ENCODE data around the gene RSU1. TPM values are rescaled to one million over a fixed set of nuclear protein-coding genes. Genes with fewer than 3 reads are reported as not detected.

The RSU1 gene
- total RNA-seq, 1 experiment from 2014 or later = 29.5 TPM

GRCh38 chr10:16804123-16804522 lies 13.1 kb downstream of the RSU1 start:
- Histone ChIP-seq H3K27me3 (ENCODE audit: insufficient read depth, low read length) (no peaks in the 10 kb centered on the region), H3K9me2 (ENCODE audit: insufficient read depth) (no peaks in the 10 kb centered on the region), H3K9ac (ENCODE audit: low read length) (no peak overlapping the region), H3K36me3 (ENCODE audit: control insufficient read depth in 1 of 2, insufficient read depth in 2 of 2, low read length in 2 of 2) (no peaks in the 10 kb centered on the region), H4K20me1 (ENCODE audit: insufficient read depth) (no peaks in the 10 kb centered on the region), H2AFZ (ENCODE audit: low read depth, low read length, poor library complexity, severe bottlenecking) (no peak overlapping the region), H3K79me2 (ENCODE audit: insufficient read depth, low read length) (peaks cover 9% of the 10 kb centered on the region; the same call in 1 of the 2 replicates), H3K4me1 (ENCODE audit: control insufficient read depth in 1 of 2, insufficient read depth in 2 of 2, low read length in 2 of 2) (no peaks in the 10 kb centered on the region), H3K4me2 (ENCODE audit: low read length) (no peak overlapping the region), H3K4me3 (replicated peaks in 1 of 2; ENCODE audit: low read depth in 1 of 2, low read length in 2 of 2) (no peak overlapping the region), H3K9me3 (ENCODE audit: control insufficient read depth in 1 of 2, insufficient read depth in 1 of 2, low read depth in 1 of 2, low read length in 2 of 2) (no peaks in the 10 kb centered on the region), H3K27ac (ENCODE audit: low read depth, low read length) (no peak overlapping the region)
- BruUV-seq (replicated peaks) = no TSS peak
- intact Hi-C loops (cut with micrococcal nuclease) = loop anchor here (10.0 kb wide), 1 partner anchor 899 kb away; no protein-coding TSS in a partner anchor
- DNase-seq (ENCODE audit: low read depth, low spot score) (no peak), ATAC-seq (no peak)
- no peak for TF ChIP-seq TCF7L2 (IDR thresholded peaks at IDR 0.05; ENCODE audit: borderline replicate concordance, extremely low read depth, insufficient read depth, insufficient read length)
- TF ChIP-seq CBX3 (IDR thresholded peaks at IDR 0.05; ENCODE audit: low read depth) = no peak
- TF ChIP-seq MAX (IDR thresholded peaks at IDR 0.05) = no peak
- no peak for TF ChIP-seq ELF1 (IDR thresholded peaks at IDR 0.05; ENCODE audit: borderline replicate concordance, low read depth)
- TF ChIP-seq FOSL1 (IDR thresholded peaks at IDR 0.05; ENCODE audit: low read depth) = no peak
- TF ChIP-seq CTCF (IDR thresholded peaks at IDR 0.05 in 2 of 3, conservative IDR thresholded peaks at IDR 0.05 in 1 of 3; ENCODE audit: borderline replicate concordance in 1 of 3, insufficient read depth in 1 of 3, low read depth in 2 of 3, low read length in 2 of 3) = no peak
- TF ChIP-seq CEBPB (IDR thresholded peaks at IDR 0.05; ENCODE audit: low read depth) = no peak
- no peak for TF ChIP-seq SP1 (IDR thresholded peaks at IDR 0.05; ENCODE audit: low read depth)
- TF ChIP-seq ZNF274 (IDR thresholded peaks at IDR 0.05; ENCODE audit: low read depth, low read length) = no peak
- no peak for TF ChIP-seq EGR1 (IDR thresholded peaks at IDR 0.05; ENCODE audit: low read depth)
- no peak for TF ChIP-seq ZBTB33 (IDR thresholded peaks at IDR 0.05; ENCODE audit: extremely low read depth, insufficient replicate concordance, low read length)
- TF ChIP-seq RAD21 (IDR thresholded peaks at IDR 0.05; ENCODE audit: low read depth) = no peak
- no peak for TF ChIP-seq SRF (IDR thresholded peaks at IDR 0.05; ENCODE audit: low read depth)
- TF ChIP-seq ZFX (IDR thresholded peaks at IDR 0.05) = no peak
- TF ChIP-seq EZH2 (IDR thresholded peaks at IDR 0.05) = no peak
- no peak for TF ChIP-seq POLR2A (IDR thresholded peaks at IDR 0.05; ENCODE audit: borderline replicate concordance, extremely low read depth, insufficient read depth, insufficient read length)
- no peak for TF ChIP-seq REST (IDR thresholded peaks at IDR 0.05; ENCODE audit: low read depth)
- no peak for TF ChIP-seq YY1 (IDR thresholded peaks at IDR 0.05; ENCODE audit: extremely low read depth, insufficient replicate concordance, low read depth, low read length)
- no peak for TF ChIP-seq JUND (IDR thresholded peaks at IDR 0.05)
- TF ChIP-seq POLR2AphosphoS5 (IDR thresholded peaks at IDR 0.05; ENCODE audit: low read depth, low read length) = no peak
- ChIA-PET POLR2A (no interaction called here), RAD21 (ENCODE audit: low non-redundant PET in 1 of 2, low total read pairs in 2 of 2, uncharacterized antibody in 2 of 2, unreplicated experiment in 2 of 2) (no interaction called here), CTCF (interaction anchor here (1.1 to 1.8 kb wide), 2 partner anchors 9 to 27 kb away, joined by 3 to 5 read pairs; no protein-coding TSS in a partner anchor)
